Right hindlimb (tissue), 1 donor: Measurements from ENCODE around the gene CD248.
A peak's percentile ranks its signal among the peaks of the same experiment; 100 is the strongest.
"Not testable (repeated sequence)": the region's sequence is repeated elsewhere in the genome, so short reads cannot be mapped to it uniquely, and the experiment has no call there.

Experiments used
- DNase-seq: peaks from one replicate; pipeline ENCODE4 v3.0.0-alpha.2; 2018

Gene CD248

DNA sequence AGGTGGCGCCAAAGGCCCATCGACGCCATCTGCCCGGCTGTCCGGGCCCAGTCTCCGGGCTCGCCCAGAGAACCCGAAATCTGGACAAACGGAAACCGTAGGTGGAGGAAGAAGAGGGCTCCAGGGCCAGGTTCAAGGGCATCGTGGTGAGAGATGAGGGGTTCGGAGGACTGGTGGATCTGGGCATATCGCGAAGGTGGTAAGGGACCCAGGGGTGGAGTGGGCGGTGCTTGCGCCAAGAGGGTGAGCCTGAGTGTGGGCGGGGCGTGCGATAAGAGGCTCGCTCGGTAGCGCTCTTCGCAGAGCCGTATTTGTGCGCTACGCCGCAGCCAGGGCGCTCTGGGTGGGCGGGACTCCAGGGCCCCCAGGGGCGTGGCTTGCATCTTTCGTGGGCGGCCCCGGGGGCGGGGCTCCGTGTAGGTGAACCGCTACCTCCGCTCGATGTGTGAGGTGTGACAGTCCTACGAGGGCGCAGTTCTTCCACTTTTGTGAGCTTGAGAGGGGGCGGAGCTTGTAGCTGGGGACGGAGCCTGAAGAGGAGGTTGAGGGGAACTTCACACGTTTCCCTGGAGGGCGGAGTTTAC is 4.8 kb downstream of the CD248 start:
- DNase-seq = peak; percentile 94

DNA sequence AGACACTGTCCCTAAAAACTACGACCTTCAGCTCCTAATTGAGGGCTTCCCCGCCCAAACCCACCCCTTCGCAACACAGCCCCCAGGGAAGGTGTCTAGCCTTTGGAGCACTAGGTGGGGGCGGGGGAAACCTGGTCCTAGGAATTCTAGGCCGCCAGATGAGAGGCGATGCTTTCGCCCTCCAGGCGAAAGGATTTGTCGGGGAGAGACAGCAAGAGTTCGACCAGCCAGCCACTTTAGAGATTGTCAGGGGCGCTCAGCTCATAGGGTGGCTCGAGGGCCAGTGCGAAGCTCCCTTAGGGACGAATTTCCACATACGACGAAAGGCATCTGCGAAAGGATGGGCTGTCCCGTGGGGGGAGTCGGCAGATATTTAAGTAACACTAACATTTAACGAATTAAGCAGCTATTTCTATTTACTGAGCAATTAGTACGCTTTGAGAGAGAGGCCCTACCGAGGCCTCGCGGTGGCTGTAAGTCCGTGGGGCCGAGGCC is 5.3 kb downstream of the CD248 start:
- DNase-seq = no peak

DNA sequence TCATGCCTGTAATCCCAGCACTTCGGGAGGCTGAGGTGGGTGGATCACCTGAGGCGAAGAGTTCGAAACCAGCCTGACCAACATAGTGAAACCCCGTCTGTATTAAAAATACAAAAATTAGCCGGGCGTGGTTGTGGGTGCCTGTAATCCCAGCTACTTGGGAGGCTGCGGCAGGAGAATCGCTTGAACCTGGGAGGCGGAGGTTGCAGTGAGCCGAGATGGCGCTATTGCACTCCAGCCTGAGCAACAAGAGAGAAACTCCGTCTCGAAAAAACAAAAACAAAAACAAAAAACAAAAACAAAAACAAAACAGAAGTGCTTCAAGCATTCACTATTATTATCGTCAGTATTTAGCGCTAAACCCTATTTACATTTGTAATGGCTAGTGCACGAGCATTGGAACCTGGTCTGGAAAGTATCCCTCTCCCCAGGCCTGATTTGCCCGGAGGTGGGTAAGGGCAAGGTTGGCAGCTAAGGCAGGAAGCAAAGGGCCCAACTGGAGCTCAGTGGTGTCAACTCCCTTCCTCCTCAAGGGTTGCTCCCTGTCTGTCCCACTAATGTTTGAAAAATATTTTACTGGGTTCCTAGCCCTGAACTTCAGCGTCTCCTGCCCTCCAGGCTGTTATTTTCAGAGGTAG is 5.9 kb downstream of the CD248 start:
- not testable (repeated sequence) for DNase-seq

DNA sequence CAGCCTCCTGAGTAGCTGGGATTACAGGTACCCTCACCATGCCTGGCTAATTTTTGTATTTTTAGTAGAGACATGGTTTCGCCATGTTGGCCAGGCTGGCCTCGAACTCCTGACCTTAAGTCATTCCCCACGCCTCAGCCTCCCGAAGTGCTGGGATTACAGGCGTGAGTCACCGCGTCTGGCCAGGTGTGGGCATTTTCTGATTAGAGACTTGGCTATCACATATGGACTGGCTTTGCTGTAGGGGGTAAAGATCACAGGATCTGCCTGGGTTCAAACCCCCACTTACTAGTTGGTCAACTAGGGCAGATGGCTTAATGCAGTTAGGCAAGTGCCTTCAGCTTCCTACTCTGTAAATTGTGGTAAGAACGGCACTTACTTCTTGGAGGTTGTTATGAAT is 6.5 kb downstream of the CD248 start:
- DNase-seq = no peak

DNA sequence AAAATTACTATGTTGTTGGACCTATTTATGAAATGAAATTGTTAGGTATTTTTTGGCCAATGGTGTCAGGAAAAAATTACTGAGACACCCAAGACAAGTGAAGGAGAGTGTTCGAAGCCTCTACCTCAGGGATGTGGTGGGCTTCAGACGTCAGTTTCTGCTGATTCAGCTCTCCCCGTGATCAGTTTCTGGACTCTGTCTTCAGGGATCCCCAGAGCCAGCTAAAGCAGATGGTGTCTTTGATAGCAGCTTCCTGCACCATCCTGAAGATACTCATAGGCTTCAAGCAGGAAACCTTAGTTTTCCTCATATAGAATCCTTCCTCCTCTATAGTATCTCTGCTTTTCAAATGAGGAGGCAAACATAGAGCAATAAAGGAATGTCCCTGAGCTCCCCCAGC is 7.4 kb downstream of the CD248 start:
- DNase-seq = no peak

DNA sequence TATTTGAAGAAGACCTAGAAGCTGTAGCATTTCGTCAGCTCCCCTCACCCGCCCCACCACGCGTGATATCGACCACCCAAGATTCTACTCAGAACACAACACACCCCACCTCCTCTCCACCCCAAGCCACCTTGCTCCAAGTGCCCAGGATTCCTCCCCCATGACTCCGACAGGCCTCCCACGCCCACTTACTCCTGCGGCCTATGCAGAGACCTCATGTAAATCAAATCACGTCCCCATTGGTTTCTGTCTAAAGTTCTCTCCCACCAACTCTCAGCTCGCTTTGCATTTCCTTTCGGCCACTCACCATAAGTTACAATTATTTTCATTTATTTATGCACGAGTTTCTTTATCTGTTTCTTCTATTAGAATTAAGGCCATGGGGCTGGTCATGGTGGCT is 14.2 kb downstream of the CD248 start:
- no peak for DNase-seq

DNA sequence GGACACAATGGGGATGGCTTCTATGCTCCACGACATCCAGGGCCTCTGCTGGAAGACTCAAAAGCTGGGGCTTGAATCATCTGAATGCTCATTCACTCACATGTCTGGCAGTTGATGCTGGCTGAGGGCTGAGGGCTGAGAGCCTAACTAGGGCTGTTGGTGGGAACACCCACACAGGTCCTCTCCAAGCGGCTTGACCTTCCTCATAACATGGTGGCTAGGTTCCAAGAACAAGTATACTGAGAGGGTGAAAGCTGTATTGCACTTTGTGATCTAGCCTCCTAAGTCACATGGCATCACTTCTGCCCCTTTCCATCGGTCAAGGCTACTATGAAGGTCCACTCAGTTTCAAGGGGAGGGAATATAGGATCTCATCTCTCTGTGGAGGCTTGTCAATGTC is 17.7 kb downstream of the CD248 start:
- DNase-seq = no peak

DNA sequence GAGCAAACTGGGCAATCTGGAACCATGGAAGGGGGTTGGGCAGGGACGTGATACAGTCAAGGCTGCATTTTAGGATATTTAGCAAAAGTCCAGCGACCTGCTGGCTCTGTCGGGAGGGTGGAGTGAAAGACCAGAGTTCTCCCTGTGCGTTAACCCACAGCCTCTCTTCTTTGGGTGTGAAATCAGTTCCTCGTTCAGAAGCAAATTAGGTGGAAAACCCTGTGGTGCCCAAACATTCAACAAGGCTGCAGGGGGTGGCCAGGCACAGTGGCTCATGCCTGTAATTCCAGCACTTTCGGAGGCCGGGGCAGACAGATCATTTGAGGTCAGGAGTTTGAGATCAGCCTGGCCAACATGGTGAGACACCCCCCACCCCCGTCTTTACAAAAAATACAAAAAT is 19.2 kb downstream of the CD248 start:
- DNase-seq = no peak

DNA sequence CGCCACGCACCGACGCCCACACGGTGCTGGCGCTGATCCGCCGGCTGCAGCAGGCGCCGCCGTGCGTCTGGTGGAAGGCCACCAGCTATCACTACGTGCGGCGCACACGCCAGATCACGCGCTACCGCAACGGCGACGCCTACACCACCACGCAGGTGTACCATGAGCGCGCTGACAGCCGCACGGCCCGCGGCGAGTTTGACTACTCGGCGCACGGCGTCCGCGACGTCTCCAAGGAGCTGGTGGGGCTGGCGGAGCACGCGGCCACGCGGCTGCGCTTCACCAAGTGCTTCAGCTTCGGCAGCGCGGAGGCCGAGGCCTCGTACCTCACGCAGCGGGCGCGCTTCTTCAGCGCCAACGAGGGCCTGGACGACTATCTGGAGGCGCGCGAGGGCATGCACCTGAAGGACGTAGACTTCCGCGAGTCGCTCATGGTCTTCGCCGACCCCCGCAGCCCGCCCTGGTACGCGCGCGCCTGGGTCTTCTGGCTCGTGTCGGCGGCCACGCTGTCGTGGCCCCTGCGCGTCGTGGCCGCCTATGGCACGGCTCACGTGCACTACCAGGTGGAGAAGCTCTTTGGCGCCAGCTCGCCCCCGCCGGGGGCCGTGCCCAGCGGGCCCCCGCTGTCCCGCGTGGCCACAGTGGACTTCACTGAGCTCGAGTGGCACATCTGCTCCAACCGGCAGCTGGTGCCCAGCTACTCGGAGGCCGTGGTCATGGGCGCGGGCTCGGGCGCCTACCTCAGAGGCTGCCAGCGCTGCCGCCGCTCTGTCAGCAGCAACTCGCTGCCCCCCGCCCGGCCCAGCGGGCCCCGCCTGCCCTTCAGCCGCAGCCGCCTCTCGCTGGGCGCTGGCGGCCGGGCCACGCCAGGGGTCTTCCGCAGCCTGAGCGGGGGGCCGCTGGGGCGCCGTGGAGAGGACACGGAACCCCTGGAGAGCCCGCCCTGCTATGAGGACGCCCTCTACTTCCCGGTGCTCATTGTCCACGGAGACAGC is 21.9 kb downstream of the CD248 start:
- DNase-seq = no peak

DNA sequence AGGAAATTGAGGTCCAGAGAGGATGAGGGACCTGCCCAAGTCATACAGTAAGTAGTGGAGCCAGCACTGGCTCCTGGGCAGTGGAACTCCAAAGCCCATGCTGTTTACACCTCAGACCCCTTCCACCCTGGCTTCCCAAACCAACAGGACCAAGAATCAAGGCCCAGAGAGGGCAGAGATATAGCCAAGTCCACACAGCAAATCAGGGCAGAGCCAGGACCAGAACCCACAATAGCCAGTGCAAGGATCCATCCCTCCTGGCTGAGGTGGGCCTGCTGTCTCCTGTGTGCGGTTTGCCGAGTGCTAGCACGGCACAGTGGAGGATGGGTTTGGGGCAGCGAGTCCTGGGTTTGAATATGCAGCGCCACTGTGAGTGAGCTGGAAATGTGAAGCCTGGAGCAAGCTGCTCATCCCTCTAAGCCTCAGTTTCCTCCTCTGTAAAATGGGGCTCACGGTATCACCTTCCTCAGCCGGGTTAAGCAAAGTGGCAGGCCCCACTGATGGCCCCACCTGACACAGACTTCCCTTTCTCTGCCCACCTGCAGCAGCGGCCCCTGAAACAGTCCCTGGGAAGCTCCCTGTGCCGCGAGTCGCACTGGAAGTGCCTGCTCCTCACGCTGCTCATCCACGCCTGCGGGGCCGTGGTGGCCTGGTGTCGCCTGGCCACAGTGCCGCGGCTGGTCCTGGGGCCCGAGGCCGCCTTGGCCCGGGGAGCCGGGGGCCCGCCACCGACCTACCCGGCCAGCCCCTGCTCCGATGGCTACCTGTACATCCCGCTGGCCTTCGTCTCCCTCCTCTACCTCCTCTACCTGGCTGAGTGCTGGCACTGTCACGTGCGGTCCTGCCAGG is 22.8 kb downstream of the CD248 start:
- DNase-seq = no peak

DNA sequence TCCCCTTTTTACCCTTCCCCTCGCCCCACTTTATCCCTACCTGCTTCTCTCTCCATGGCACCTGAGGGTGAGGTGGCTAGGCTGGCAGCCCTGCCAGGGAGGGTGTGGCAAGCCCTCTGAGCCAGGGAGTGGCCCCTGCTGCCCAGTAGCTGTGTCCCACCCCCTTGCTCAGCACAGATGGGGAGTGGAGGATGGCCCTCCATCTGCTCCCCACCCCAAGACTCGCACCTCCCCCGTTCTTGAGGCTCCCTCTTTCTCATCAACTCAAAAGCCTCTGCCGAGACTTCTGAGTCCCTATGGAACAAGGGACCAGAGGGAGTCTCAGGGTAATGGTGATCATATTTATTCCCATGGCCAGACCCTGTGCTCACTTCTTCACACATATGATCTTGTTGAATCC is 23.5 kb downstream of the CD248 start:
- no peak for DNase-seq

DNA sequence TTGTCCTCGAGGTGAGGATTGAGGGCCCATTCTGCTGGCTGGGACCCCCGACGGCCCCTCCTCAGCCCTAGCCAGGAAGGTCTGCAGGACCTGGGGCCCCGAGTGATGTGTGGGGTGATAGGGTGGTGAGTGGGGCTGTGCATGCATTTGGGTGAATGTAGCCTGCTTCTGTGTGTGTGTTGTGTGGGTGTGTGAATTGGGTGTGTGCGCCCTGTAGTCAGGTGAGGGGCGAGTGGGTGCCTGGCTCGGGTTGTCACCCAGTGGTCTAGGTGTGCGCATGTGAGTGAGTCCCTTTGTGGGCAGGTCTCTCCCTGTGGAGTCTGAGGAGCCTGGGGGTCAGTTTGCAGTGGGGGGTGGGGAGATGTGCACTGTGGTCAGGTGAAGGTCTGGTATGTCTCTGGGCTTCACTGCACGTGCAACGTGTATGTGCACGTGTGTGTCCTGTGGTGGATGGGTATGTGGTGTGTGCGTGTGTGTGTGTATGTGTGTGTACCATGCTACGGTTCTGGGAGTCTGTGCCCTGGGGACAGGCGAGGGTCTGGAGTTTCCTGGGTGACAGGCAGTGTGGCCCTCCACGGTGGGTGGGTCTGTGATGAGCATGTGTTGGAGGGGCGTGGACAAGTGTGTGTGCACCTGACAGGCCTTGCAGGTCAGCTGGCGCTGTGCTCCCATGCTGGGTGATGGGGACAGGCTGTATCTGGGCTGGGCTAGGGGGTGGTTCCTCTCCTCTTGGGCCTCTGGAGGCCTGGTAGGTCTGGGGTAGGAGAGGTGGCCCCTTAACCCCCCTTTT is 24.1 kb downstream of the CD248 start:
- no peak for DNase-seq

DNA sequence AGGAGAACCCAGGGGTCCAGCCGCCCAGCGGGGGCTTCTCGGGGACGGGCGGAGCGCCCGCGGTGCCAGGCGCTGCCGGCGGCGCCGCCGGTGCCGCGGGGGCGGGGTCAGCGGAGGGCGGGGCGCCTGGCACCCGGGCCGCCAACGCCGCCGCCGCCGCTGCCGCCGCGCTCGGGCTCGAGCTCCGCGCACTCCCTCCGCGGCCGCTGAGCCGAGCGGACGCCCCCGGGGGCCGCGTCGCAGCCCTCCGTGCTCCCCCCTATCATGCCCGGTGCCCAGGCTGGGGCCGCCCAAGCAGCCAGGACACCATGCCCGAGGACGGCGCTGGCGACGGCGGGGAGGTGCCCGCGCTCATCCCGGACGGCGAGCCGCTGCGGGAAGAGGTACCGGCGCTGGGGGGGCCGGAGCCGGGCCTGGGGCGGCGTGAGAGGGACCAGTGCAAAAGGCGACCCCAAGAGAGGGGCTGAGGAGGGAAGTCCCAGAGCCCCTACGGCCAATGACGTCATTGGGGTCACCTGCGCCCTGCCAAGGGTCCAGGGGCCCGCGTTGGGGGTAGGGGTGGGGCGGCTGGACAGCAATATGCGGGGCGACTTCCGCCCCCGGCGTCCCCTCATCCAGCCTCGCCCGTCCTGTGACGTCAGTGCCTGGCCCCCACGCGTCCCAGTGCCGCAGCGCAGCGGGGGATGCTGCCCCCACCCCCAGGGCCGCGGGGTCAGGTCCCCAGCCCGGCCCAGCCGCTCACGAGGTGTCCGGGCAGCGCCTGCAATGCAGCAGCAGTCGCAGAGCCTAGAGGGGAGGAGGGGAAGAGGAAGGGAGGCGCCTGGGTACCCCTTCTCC is 24.9 kb downstream of the CD248 start, which contains the start of gene TMEM151A:
TMEM151A (plus strand) TSS at position 189 of the 837 bp plus-strand sequence; CDS start at position 309, 120 bp downstream.
- DNase-seq = peak; percentile 24

DNA sequence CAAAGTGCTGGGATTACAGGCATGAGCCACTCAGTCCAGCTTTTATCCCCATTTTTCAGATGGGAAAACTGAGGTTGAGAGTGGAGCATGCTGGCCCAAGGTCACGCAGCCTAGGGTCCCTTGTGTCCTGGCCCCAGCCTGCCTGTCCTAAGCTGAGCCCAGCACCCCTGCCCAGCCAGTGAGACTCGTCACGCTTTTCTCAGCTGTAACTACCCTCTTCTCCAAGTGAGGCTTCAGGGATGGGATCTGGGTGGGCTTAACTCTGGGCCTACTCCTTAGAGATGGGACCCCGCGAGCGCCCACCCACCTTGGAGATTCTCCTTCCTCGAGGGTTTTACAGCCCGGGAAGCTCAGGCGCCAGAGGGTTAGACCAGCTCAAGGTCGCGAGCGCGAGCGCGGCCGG is 25.5 kb downstream of the CD248 start:
- peak; percentile 24 for DNase-seq

DNA sequence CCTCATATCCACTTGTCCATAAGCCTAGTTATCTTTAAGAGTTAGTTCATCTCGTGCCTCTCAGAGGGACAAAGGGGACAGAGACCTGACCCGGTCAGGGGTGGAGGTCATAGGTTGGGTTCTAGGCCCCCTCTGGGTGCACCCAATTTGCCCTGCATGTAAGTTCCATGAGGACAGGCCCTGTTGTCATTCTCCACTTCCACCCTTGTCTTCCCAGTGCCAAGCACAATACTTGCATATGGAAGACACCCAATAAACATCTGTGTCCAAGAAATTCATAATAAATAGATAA is 26.6 kb downstream of the CD248 start:
- no peak for DNase-seq

DNA sequence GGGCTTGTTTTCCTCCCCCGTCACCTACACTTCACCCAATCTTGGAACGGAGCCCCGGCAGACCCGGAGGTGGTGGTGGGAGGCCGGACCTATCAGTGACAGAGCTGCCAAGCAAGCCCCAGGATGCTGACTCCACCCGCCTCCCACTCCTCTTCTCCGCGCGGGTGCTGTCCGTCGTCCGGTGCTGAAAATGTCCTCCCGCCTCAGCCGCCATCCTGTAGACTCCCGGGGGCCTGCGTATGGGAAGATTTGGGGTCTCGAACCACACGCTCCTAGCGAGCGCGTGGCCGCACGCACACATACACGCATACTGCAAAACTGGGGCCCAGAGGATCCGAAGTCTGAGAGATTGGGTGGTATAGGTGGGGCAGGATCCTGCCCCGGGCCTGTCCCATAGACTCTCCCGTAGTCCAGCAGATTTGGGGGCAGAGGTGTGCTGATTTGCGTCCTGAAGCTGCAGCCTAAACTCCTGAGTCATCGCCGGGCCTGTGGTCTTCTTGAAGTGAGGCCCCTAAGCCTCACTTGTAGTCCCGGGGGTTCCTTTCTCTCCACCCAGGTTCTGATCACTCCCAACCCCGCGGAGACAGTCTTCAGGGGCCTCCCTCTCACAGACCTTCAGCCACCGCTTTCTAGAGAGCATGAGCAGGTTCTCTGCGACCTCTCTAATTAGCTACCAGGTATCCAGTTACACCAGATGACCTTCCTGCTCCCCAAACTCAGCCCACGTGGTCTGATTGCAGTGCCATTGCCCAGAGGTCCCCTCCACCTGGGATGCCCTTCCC is 27.1 kb downstream of the CD248 start:
- peak; percentile 91 for DNase-seq

DNA sequence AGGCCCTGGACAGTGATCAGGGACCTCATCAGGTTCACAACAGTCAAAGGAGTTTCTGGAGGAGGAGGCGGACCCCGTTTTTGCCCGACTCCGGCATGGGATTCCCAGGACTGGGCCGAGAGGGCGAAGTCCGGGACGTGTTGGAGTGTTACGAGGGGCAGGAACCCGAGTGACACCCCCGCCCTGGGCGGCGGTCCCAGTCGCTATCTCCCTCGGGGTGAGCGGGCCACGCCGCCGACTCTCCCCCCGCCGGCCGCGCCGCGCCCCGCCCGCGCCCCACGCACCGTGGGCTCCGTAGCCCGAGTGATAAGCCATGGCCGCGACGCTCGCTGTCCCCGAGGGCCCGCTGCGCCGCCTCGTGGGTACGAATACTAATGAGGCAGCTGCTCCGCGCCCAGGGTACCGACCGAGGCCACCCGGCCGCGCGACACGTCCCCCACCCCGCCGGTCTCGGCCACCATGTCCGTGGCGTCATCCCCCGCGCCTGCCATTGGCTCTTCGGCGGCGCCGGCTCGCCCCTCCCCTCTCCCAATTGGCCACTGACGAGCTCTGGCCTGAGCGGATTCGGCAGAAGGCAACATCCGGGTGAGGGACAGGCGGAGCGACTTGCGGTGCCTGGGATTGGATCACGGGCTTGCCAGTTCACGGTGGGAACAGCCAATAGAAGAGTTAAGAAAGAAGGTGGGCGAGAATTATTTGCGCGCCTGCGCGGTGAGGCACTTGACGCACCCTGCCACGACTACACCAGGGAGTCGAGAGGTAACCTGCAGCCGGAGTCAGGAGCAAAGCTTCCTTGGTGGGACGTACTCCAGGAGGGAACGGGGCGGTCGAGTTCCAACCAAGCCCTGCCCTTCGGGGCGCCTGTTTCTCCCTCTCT is 27.9 kb downstream of the CD248 start, which contains the start of gene YIF1A:
YIF1A (minus strand) TSS at position 473 of the 877 bp plus-strand sequence; CDS start at position 315, 158 bp downstream.
- peak; percentile 100 for DNase-seq

DNA sequence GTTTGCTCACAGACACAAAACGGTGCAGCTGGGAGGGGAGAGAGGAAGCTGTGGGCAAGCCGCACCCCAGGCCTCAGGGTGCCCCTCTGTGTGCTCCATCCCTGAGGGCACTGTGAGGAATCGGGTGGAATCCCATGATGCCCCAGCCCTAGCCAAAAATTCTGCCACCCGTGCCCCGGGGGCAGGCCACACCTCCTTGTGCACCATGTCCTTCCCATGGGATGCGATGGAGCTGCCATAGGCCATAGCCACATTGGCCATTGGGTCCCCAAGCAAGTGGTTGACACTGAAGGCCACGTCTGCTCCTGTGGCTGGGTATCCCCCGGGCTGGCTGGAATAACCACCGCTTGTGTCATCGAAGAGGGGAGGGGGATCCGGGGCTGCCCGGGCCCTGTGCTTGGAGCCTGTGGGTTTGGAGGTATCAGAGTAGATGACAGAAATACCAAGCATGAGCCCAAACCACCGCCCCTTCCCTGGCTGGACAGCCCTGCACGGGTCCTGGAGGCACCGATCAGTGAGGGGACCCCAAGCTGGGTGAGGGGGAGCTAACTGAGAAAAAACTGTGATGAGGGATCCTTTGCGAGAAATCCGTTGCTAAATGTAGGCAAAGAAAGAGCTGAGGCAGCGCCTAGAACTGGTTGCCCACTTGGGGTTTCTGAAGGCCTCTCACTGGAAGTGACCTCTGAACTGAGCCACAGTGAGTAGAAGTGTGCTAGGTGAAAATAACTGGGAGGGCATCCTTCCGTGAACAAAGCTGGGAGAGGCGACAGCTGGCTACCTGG is 28.8 kb downstream of the CD248 start:
- DNase-seq = peak; percentile 46
